Suppressor macrophage (primary cell): ENCODE results near the gene RB1.

Source experiments
- DNase-seq, 4 experiments: peaks; one replicate each; pipeline ENCODE4 v3.0.0-alpha.2; 2020 to 2022

RB1 gene

GRCh38 chr13:48456546-48456945, 153.0 kb downstream of the RB1 start:
- DNase-seq = no peak

DNA sequence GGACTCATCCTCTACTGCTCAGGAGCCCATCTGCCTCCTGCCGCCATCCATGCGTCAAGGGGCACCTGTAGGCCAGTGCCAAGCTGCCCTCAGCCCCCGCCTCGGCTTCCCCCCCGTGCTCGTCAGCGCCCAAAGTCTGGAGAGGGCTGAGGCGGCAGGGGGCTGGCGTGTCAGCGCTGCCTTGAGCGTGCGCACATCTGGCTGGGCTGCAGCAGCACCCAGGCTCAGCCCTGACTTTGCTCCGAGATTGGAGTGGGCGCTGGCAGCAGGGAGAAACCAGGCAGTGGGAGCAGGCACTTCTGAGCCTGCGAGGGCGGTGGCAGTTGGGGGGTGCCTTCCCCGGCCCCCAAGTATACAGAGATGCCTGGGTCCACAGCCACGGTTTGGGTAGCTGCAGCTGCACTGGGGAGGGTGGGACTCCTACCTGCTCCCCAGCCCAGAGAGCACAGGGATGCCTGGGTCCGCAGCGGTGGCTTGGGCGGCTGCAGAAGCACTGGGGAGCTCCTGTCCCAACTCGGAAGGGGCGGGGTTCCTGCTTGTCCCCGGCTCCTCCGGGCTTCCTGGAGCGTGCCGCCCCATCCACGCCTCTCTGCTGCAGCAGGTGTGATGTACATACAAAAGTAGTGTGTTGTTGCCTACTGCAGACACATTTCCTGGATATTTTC, 154.2 kb downstream of the RB1 start:
- no peak for DNase-seq

DNA sequence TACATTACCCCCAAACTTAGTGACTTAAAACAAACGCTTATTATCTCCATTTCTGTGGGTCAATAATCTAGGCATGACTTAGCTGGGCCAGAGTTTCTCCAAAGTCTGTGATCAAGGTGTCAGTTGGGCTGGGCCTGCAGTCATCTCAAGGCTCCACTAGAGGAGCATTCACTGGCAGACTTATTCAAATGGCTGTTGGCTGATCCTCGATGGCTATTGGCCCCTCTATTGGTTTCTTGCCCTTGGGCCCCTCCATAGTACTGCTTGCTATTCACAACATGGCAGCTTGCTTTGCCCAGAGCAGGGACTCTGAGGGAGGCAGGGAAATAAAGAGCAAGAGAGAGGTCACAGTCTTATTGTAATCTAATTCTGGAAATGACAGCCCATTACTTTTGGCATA, 171.7 kb downstream of the RB1 start:
- DNase-seq = no peak

GRCh38 chr13:48476215-48476614, 172.7 kb downstream of the RB1 start:
- peak; percentile 38 to 86 (median 74) for DNase-seq

- DNase-seq = peak in 2 of 4 experiments; percentile 30 to 49
These were observed 173.1 kb downstream of the RB1 start for GRCh38 chr13:48476686-48477085.

DNA sequence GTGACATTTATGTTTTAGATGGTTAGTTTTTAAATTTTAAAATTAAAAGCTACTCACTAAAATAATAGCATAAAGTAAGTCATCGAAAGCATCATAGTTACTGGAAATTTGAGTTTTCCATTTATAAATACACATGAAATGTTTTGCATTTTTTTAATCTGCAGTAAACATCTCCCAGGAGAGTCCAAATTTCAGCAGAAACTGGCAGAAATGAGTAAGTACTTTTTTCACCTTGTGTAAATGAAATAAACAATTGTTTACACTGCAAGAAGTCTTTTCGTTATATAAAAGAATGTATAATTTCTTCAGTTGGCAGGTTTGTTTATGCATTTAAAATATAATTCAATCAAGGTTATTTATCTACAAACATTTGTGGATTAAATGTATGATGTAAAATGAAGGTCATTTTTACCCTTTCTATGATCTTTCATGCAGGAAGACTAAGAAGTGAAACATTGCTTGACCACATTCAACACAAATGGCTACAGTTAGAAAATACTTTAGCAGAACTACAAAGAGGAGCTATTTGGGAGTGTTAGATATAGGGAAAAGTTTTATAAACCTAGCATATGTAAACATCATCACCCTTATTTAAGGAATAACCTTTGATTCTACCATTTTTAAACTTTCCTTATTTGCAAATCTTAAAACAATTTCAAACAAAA, 173.8 kb downstream of the RB1 start:
- DNase-seq = peak in 2 of 4 experiments; percentile 67 to 75

DNA sequence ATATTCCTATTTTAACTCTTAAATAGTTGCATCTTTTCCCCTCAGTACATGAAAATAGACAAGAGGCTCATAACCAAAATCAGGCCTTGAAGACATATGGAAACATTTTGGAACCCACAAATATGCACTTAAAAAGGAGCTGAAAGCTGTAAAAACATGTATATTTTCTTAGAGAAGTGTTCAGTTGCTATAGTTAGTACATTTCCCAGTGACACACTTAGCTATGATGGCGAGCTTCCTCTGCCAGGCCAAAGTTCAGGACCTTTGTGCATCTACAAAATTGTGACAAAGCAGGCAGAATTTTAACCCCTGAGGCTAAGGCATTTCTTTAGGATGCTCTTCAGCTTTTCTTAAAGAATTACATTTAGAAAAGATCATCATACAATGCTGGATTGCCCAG, 174.8 kb downstream of the RB1 start:
- DNase-seq = peak; percentile 53 to 70 (median 62)

- DNase-seq = no peak
These were observed 180.0 kb downstream of the RB1 start for GRCh38 chr13:48483575-48483974.

DNA sequence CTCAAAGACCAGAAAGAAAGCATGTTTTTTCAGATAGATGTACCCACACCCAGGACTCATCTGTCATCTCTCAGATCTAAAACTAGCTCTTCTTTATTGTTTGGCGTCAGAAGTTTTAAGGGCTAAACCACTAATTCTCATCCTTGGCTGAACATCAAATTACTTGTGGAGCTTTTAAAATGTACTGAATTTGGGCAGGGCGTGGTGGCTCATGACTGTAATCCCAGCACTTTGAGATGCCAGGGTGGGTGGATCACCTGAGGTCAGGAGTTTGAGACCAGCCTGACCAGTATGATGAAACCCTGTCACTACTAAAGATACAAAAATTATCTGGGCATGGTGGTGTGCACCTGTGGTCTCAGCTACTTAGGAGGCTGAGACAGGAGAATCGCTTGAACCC, 181.9 kb downstream of the RB1 start:
- DNase-seq = no peak

GRCh38 chr13:48486362-48486761, 182.8 kb downstream of the RB1 start:
- no peak for DNase-seq

DNA sequence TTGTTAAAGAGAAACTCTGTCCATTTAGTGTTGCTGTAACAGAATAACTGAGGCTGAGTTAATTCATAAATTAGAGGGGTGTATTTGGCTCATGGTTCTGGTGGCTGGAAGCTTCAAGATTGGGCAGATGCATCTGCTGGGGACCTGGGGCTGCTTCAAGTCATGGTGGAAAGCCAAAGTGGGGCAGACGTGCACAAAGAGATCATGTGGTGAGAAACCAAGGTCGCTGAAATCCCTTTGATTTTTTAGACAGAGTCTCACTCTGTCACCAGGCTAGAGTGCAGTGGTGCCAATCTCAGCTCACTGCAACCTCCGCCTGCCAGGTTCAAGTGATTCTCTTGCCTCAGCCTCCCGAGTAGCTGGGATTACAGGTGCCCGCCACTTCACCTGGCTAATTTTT, 183.3 kb downstream of the RB1 start:
- DNase-seq = no peak

- no peak for DNase-seq
These were observed 184.4 kb downstream of the RB1 start for GRCh38 chr13:48487968-48488367.

DNA sequence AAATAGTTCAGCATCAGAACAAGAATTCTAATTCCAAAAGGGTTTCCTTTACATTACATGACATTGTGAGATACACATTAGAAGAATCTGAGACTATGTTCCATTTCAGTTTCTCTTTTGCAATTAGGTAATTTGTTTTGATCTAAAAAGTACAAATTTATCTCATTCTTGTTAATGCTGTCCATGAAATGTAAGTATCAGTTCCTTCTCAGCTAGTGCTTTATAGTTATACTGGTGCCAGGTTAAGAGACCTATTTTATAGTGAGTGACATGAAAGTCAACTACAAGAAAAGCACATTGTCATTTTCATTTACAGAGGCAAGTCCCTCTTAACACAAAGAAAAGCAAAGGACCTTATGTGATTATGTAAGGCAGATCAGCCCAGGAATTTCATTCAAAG, 185.4 kb downstream of the RB1 start:
- DNase-seq = no peak

- DNase-seq = no peak
These were observed 186.1 kb downstream of the RB1 start for GRCh38 chr13:48489666-48490065.

DNA sequence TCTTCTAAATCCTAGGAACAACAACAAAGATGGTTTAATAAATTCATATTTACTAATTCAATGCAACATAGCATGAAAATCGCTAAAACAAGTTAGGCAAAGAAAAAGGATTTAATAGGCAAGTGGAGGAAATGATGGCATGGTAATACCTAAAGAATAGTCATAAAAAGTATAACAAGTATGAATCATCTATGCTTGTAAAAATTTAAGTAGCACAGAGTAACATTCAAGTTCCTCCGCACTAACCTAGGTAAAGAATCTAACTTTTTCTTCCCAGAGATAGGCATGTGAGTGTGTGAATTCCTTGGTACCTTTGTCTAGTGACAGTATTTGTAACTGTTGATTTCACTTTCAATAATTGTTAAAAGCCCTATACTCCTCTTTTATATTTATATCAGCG, 186.7 kb downstream of the RB1 start:
- DNase-seq = no peak

DNA sequence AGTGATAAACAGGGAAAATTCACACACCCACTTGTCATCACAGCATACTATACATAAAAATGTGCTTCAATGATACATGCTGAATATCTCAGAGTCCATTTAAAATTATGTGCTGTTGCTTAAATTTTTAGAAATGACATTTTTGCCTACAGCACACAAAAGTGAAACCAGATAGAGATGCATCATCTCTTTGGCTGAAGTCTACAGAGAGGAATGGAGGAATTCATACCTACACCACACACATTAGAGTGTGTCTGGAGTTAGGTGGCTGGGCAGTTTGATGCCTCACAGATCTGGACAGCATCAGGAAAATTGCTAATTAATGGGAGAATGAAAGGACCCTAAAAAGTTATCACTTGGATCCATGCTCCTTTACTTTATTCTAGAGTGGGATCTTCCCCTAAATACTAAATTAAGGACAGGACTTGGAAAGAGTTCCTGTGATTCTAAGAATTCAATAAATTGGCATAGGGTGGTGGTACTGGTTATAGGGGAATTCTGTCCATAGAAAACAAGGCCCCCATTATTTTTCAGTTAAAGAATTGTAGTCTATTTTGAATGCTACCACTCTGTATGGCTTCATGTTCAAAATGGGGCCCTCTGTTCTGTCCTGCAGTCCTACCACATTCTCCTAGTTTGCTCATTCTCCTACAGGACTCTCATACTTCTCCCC, 188.0 kb downstream of the RB1 start:
- DNase-seq = no peak

GRCh38 chr13:48492096-48492440, 188.5 kb downstream of the RB1 start:
- DNase-seq = peak; percentile 65 to 80 (median 70)

DNA sequence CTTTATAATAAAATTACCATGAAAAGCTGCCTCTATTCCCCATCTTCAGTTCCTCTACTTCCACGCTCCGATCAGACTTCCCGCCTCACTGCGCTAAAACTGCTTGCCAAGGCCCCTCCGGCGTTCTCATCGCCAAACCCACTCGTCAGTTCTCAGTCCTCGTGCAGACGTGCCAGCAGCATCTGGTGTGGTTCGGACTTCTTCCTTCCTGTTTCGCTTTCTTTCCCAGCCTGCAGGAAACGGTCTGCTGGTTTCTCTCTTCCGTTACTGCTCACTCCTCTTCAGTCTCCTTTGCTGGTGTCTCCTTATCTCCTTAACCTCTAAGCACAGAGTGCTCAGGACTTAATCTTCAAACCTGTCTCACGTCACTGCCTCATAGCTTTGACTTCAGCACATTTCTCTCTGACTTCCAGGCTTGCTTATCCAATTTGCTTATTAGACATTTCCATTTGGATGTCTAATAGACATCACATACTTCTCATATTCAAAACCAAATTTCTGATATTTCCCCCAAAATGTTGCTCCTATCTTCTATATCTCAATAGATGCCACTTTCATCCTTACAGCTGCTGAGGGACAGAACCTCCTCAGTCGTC, 189.0 kb downstream of the RB1 start:
- DNase-seq = peak; percentile 92 to 96 (median 94)

GRCh38 chr13:48493066-48493765, 189.7 kb downstream of the RB1 start:
- peak in 1 of 4 experiments; percentile 56 for DNase-seq

- no peak for DNase-seq
These were observed 190.3 kb downstream of the RB1 start for GRCh38 chr13:48493851-48494250.

DNA sequence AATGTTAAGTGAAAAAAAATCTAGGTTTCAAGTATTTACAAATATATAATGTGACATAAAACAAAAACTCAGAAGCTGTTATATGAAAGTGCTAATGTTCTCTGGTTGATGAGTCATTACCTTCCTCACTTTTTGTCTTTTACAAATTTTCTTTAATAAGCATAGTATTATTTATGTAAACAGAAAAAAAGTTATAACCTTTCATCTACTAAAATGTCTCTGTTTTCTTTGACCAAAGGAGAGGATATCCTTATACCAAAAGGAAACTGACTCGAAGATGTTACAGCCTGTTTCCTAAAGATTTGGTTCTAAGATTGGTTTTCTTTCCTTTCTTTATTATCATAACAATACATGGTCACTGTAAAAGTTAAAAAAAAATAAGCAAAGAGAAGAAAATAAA, 191.3 kb downstream of the RB1 start:
- DNase-seq = no peak

DNA sequence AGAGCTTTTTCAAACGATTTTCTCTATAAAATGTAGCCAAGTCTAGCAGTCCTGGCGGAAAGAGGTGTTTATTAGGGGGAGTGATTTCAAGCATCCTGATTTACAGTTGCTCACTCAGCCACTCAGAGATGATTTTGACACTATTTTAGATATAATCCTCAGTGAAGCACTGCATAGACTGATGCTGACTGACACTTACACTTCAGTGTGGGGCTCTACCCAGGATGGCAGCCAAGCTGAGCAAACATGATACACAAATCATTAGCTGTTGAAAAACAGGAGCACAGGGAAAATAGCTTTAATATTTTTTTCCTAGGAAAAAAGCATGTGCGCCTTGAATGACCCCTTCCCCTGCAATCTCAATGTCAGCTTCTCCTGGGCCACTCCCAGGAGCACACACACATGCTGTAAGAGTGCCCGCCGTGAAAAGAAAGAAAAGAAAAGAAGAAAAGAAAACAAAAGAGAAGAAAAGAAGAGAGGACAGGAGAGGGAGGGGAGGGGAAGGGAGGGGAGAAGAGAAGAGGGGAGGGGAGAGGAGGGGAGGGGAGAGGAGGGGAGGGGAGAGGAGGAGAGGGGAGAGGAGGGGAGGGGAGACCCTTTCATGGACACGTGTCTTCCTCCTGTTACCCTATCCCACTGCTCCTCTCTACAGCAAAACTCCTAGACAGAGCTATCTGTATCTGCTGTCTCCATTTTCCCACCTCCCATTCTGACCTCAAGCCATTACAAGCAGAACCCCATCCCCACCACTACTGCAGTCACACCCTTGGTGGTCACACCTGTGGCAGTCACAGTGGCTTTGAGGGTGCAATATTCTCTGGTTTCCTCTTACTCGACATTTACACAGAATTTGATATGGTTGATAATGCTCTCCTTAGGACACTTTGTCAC, 193.0 kb downstream of the RB1 start:
- no peak for DNase-seq
